Fibroblast of lung (primary cell): ENCODE results near the gene CHD2.

Experiments used
- CTCF ChIP-seq, 2 donors: IDR thresholded peaks in 1 of 2; conservative IDR thresholded peaks in 1 of 2; 1 replicate in 1 of 2; 2 replicates in 1 of 2; pipeline ENCODE4 v1.5.1; 2011 to 2012; ENCODE audit warnings: low read length in 2 of 2, control low read depth in 1 of 2, inconsistent platforms in 1 of 2, low read depth in 1 of 2, mild to moderate bottlenecking in 1 of 2
- EZH2 ChIP-seq: IDR thresholded peaks from 2 replicates; pipeline ENCODE4 v1.5.1; 2012; ENCODE audit warnings: low read length, control low read depth, mild to moderate bottlenecking; ENCODE audit errors: missing control alignments

- no peak for TF ChIP-seq CTCF (conservative IDR thresholded peaks at IDR 0.05 in 1 of 2, IDR thresholded peaks at IDR 0.05 in 1 of 2; ENCODE audit: low read depth in 1 of 2, low read length in 2 of 2)
- no peak for TF ChIP-seq EZH2
Observed at GRCh38 chr15:92902737-92903593, 2.8 kb downstream of the CHD2 start.
